Tibial nerve (tissue), 4 donors: ENCODE results near the gene BRI3. TPM values are rescaled to one million over a fixed set of nuclear protein-coding genes. Genes with fewer than 3 reads are reported as not detected.

Experiments
- DNase-seq, 2 donors: peaks; one replicate each; pipeline ENCODE4 v3.0.0-alpha.2; 2019; ENCODE audit warnings: low spot score in 2 of 2
- H3K27ac ChIP-seq, 4 donors: fragments of 200-600 bp; sonication (generic) in 3 of 4; one replicate each; pipeline ENCODE4 v1.5.1; 2017 to 2019; ENCODE audit warnings: mild to moderate bottlenecking in 1 of 4
- H3K27me3 ChIP-seq, 2 donors: fragments of 200-600 bp; sonication (generic) in 1 of 2; one replicate each; pipeline versions ENCODE4 v1.5.1 to v1.6.0; 2017 to 2019
- H3K36me3 ChIP-seq, 3 donors: fragments of 200-600 bp; sonication (generic); one replicate each; pipeline ENCODE4 v1.5.1; 2018 to 2019
- H3K4me1 ChIP-seq, 4 donors: fragments of 200-600 bp; sonication (generic) in 3 of 4; one replicate each; pipeline ENCODE4 v1.5.1; 2017 to 2019
- H3K4me3 ChIP-seq, 4 donors: fragments of 200-600 bp; sonication (generic) in 3 of 4; one replicate each; pipeline ENCODE4 v1.5.1; 2017 to 2019; ENCODE audit warnings: mild to moderate bottlenecking in 1 of 4, moderate library complexity in 1 of 4
- H3K9me3 ChIP-seq, 4 donors: fragments of 200-600 bp; sonication (generic) in 3 of 4; one replicate each; pipeline ENCODE4 v1.5.1; 2017 to 2019
- CTCF ChIP-seq, 5 experiments: fragments of 200-600 bp in 3 of 5; fragments of 450-650 bp in 2 of 5; sonication (generic) in 3 of 5; IDR thresholded peaks; one replicate each; pipeline ENCODE4 v1.5.1; 2016 to 2019; ENCODE audit warnings: antibody characterized with exemption in 5 of 5, mild to moderate bottlenecking in 3 of 5, moderate library complexity in 2 of 5
- EP300 ChIP-seq, 2 donors: sonication (generic); formaldehyde crosslinking; IDR thresholded peaks; one replicate each; pipeline ENCODE4 v1.6.1; 2017; ENCODE audit warnings: antibody characterized with exemption in 2 of 2, mild to moderate bottlenecking in 1 of 2
- POLR2A ChIP-seq, 2 donors: fragments of 450-650 bp; IDR thresholded peaks; one replicate each; pipeline ENCODE4 v1.6.1; 2017; ENCODE audit warnings: antibody characterized with exemption in 2 of 2, mild to moderate bottlenecking in 2 of 2, moderate library complexity in 2 of 2
- WGBS, 2 donors: methylation state at CpG; one replicate each; pipeline ENCODE4 v1.1.5; 2018; 5-methylcytosine and 5-hydroxymethylcytosine counted together
- total RNA-seq, 4 donors: library from RNA; depleted of rRNA; stranded (reverse); fragments of >200 nt; gene quantifications; one replicate each; pipeline ENCODE4 v1.1.0, GENCODE V29; 2016

The BRI3 gene
- total RNA-seq, 4 donors from 2014 or later: 33.5 to 69.0 (median 44.3) TPM

DNA sequence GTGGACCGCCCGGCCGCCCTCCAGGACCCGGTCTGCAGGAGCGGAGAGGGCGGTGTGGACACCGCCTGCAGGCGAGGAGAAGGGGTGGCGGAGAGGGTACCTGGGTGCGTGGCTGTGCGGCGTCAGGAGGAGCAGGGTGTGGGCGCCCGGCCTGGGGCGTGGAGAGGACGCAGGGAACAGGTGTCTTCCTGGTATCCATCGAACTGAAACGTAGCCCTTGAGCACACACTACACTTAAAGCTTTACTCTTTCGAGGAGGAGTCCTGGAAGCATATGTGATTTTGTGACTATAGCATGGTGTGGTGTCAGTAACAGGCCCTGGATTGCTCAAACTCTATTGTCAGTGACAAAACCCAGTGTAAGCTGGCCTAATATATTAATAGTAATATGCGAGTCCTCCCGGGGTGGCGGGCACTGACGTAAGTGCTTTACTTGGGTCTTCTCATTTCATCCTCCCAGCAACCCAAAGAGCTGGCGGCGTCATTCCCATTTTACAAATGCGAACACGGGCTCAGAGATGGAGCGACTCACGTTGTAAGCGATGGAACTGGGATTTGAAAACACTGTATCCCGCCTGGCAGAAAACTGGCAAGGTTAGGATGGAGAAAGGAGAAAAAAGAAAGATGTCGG, 28.9 kb upstream of the BRI3 start:
- no peak for DNase-seq
- no peak for TF ChIP-seq POLR2A (IDR thresholded peaks at IDR 0.05)
- no peak for TF ChIP-seq EP300 (IDR thresholded peaks at IDR 0.05)
- no peak for TF ChIP-seq CTCF (IDR thresholded peaks at IDR 0.05)
- Histone ChIP-seq H3K4me3 (peak overlapping the region; percentile 56 to 93 (median 70)), H3K36me3 (peaks cover 0 to 19% (median 0%) of the 10 kb centered on the region in 3 donors), H3K27me3 (no peaks in the 10 kb centered on the region), H3K9me3 (no peaks in the 10 kb centered on the region), H3K4me1 (peaks cover 0 to 41% (median 19%) of the 10 kb centered on the region in 4 donors), H3K27ac (peak overlapping the region; percentile 44 to 87 (median 82))
- 21 to 22% methylated on average over 30 to 32 of the region's 32 CpGs for WGBS, 2 donors

- peaks cover 0 to 27% (median 0%) of the 10 kb centered on the region in 3 donors for H3K36me3 ChIP-seq
- TF ChIP-seq EP300 (IDR thresholded peaks at IDR 0.05) (no peak), POLR2A (IDR thresholded peaks at IDR 0.05) (no peak), CTCF (IDR thresholded peaks at IDR 0.05) (no peak)
- H3K27ac ChIP-seq: no peak overlapping the region
- no peaks in the 10 kb centered on the region for H3K27me3 ChIP-seq
- no peaks in the 10 kb centered on the region for H3K9me3 ChIP-seq
- H3K4me1 ChIP-seq: peaks cover 0 to 32% (median 19%) of the 10 kb centered on the region in 4 donors
- 84 to 90% methylated on average over 4 of the region's 4 CpGs for WGBS, 2 donors
- no peak for DNase-seq
- no peak overlapping the region for H3K4me3 ChIP-seq
Observed at GRCh38 chr7:98254516-98254915, 27.0 kb upstream of the BRI3 start.

- no peak overlapping the region for H3K27ac ChIP-seq
- no peak for DNase-seq
- no peaks in the 10 kb centered on the region for H3K27me3 ChIP-seq
- TF ChIP-seq CTCF (IDR thresholded peaks at IDR 0.05): no peak
- TF ChIP-seq EP300 (IDR thresholded peaks at IDR 0.05): no peak
- no peak for TF ChIP-seq POLR2A (IDR thresholded peaks at IDR 0.05)
- peaks cover 0 to 32% (median 0%) of the 10 kb centered on the region in 3 donors for H3K36me3 ChIP-seq
- H3K4me3 ChIP-seq: no peak overlapping the region
- WGBS, 2 donors: 79 to 82% methylated on average over 11 of the region's 11 CpGs
- peaks cover 0 to 28% (median 19%) of the 10 kb centered on the region in 4 donors for H3K4me1 ChIP-seq
- H3K9me3 ChIP-seq: no peaks in the 10 kb centered on the region
Observed at GRCh38 chr7:98254951-98255610, 26.4 kb upstream of the BRI3 start.

DNA sequence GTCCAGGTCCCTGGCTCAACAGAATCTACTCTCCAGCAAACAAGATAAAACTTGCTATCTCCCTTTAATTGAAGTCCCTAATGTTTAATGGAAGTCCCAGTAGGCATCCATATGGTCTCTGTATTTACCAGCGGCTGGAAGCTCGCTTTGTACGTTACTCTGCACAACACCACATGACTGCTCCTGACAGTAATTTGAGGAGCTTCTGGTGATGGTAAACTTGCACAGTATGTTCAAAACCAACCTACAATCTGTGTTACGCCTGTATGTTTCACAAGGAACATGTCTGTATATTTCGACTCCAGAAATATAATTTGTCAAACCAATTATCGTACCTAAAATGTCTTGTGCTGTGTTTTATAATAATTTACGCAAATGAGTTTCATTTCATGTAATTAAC, 25.1 kb upstream of the BRI3 start:
- H3K27me3 ChIP-seq: no peaks in the 10 kb centered on the region
- H3K9me3 ChIP-seq: no peaks in the 10 kb centered on the region
- no peak overlapping the region for H3K27ac ChIP-seq
- no peak for TF ChIP-seq CTCF (IDR thresholded peaks at IDR 0.05)
- TF ChIP-seq EP300 (IDR thresholded peaks at IDR 0.05): no peak
- TF ChIP-seq POLR2A (IDR thresholded peaks at IDR 0.05): no peak
- no peak overlapping the region for H3K4me3 ChIP-seq
- peaks cover 0 to 14% (median 10%) of the 10 kb centered on the region in 4 donors for H3K4me1 ChIP-seq
- peaks cover 0 to 46% (median 0%) of the 10 kb centered on the region in 3 donors for H3K36me3 ChIP-seq
- WGBS, 2 donors: 89 to 93% methylated on average over 7 of the region's 7 CpGs
- DNase-seq: no peak

DNA sequence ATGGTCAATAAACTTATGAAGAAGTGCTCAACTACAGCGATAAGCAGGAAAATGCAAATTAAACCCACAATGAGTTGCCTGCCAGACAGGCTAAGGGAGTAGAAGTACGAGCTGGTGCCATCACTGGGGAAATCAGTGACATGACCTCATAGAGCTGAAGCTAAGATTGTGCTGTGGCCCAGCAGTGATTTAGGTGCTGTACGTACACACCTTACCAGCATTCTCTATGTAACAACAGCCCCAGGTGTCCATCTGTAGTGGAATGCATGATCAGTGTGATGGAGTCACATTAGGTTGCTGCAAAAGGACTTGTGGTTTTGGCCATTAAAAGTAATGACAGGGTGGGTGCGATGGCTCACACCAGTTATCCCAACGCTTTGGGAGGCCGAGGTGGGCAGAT, 23.8 kb upstream of the BRI3 start:
- H3K27me3 ChIP-seq: no peaks in the 10 kb centered on the region
- no peaks in the 10 kb centered on the region for H3K9me3 ChIP-seq
- TF ChIP-seq CTCF (IDR thresholded peaks at IDR 0.05) (no peak), EP300 (IDR thresholded peaks at IDR 0.05) (no peak), POLR2A (IDR thresholded peaks at IDR 0.05) (no peak)
- no peak overlapping the region for H3K27ac ChIP-seq
- no peak overlapping the region for H3K4me3 ChIP-seq
- 76% methylated on average over 6 of the region's 6 CpGs for WGBS, 2 donors
- peaks cover 0 to 59% (median 0%) of the 10 kb centered on the region in 3 donors for H3K36me3 ChIP-seq
- no peak for DNase-seq
- H3K4me1 ChIP-seq: peaks cover 0 to 10% (median 6%) of the 10 kb centered on the region in 4 donors
